GM19452 (cell line): ENCODE data around the gene ZNF750.

Source experiments
- ATAC-seq: cut with Tn5 transposase; IDR thresholded peaks from one replicate; pipeline ENCODE4 v1.9.1; 2021; ENCODE audit not compliant: unreplicated experiment

The ZNF750 gene

GRCh38 chr17:82873521-82873920, 33.7 kb upstream of the ZNF750 start:
- no peak for ATAC-seq

DNA sequence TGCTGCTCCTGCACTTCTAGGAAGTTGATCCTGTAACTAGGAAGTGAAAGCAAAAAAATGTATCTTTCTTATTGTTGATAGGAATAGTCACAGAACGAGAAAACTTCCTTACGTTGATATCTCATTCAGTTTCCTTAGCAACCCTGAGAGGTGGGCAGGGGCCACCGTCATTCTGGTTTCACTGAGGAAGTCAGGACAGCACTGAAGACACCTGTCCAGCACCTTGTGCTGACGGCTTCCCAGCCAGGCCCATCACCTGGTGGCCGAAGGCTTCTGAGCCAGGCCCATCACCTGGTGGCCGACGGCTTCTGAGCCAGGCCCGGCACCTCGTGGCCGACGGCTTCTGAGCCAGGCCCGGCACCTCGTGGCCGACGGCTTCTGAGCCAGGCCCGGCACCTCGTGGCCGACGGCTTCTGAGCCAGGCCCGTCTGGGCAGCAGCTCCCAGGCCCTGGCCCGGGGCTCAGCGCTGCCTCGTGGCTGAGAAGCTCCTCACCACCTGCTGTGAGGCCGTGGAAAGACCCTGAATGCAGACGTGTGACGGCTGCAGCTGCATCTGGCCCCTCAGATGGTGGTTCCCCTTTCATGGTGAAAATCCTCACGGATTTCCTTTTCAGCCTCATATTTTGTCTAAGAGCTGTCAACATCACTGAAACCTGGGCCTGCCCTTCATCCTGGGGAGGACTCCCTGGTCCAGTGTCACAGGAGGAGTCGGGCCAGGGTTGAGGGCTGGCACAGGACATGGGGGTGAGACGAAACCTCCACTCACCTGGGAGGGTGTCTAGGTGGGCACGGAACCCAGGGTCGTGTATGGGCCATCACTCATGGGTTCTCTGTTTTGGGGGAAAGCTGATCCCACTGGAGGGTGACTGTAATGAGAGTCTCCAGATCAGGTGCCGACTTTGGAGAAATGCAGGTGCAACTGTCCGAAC, 33.0 kb upstream of the ZNF750 start:
- ATAC-seq = no peak

GRCh38 chr17:82871776-82872561, 32.1 kb upstream of the ZNF750 start:
- ATAC-seq = no peak

DNA sequence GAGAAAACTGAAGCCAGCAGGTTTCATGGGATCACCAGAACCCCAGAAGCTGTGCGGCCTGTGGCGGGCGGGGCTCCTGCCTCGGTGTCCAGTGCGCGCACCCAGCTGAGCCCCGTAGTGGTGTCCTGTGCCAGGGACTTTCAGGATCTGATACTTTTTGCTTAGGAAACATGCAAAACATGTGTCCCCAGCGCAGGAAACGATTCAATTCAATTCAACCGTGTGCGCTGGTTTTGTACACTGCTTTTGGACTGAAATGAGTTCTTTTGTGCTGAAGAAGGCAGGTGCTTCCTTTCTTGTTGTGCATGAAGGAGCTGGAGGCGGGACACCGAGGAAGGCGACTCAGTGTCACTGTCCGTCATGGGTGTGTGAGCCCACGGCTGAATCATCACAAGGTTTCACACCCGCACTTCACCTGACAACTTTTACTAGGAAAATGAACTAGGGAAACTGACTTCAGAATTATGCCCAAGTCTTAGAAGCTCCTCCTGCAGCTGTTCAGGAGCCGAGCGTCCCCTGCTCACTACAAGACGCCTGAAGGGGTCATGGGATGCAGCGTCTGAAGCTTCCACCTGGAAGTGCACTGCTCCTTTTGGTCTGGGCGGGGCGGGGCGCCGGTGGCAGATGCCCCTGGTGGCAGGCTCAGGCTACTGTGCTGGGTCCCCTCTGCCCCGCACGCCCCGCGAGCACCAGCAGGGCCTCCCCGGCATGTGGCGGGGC, 31.4 kb upstream of the ZNF750 start:
- peak; percentile 76 for ATAC-seq

- ATAC-seq = no peak
Observed at GRCh38 chr17:82870541-82870940, 30.7 kb upstream of the ZNF750 start.

GRCh38 chr17:82870091-82870491, 30.3 kb upstream of the ZNF750 start:
- ATAC-seq = no peak

GRCh38 chr17:82869536-82869935, 29.7 kb upstream of the ZNF750 start:
- ATAC-seq = no peak

DNA sequence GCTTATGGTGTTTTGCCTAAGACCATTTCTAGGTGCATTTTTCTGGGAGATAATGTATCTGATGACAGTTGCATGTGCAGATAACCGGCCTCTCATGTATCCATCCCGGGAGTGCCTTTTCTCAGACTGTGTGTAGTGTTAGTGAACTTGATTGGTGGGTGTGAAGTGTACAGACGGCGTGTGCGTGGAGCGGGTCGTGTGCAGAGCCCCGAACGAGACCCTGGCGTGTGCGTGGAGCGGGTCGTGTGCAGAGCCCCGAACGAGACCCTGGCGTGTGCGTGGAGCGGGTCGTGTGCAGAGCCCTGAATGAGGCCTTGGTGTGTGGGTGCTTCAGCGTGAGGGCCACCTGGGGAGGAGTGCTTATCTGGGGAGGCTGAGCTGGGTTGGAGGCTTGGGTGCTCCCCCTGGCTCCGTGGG, 28.9 kb upstream of the ZNF750 start:
- ATAC-seq = no peak

DNA sequence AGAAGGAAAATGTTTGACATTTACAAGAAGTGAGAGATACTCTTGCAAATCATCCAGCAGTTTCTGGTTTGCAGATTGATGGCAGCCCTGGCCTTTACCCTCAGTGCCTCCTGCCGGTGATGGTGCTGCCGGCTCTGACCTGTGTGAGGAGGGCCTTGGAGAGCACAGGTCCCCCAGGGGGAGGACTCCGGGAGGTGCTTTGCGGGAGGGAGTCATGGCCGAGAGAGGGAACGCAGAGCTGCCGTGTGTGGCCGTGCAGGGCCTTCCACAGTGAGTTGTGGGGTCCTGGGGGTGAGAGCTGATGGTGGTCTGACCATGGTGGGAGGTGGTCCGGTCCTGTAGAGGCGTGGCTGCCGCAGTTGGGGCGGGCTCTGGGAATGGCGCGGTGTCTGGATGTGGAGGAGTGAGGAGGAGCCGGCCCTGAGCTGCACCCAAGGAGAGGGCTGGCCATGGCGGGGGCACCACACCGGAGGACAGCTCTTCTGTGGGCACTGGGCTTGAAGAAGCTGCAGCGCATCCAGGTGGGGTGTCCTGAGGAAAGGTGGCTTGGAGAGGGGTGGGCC, 28.0 kb upstream of the ZNF750 start:
- no peak for ATAC-seq

GRCh38 chr17:82866590-82867191, 26.9 kb upstream of the ZNF750 start:
- no peak for ATAC-seq

DNA sequence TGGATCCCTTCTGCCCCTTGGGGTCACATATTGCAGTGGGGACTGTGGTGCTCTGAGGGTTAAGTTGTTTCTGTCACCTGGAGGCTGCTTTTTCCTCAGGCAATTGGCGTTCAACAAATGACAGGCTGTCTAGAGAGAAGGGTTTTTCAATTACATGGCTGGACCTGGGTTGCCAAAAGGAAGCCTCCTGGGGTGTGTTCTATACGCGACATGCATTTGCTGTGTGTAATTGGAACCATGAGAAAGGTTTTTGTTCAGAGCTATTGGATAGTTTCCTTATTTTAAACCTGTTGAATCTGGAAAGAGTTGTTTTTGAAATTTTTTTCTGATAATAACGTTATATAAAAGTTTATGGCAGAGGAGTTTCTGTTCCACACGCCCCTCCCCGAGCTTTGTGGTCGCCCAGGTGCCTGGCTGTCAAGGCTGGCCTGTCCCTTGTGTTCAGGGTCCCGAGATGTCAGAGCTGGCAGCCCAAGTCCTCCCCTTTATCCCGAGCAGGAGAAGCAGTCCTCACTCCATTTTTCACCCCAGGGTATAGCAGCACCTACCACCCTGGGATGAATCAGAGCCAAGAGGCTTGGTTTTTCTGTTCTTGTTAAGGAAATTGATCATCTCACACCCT, 26.1 kb upstream of the ZNF750 start:
- ATAC-seq = no peak

GRCh38 chr17:82865274-82865673, 25.5 kb upstream of the ZNF750 start:
- no peak for ATAC-seq

DNA sequence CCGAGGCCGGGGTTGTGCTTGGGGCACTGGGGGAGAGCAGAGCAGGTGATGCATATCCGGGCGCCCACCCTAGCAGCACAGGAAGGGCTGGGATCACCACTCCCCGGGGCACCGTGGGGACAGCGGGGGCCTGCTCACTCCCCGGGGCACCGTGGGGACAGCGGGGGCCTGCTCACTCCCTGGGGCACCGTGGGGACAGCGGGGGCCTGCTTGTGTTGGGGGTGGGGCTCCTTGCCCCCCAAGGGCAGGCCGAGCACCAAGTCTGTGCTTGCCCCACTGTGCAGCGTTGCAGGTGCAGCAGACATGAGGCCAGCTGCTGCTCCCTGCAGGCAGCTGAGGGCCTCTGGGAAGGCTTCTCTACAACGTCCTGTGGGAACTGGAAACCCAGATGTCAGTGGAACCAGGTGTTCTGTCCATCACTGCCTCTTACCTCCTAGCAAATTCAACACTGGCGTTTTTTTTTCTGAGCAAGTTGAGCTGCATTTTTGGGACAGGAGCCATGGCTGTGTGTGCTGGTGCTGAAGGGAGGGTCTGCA, 25.0 kb upstream of the ZNF750 start:
- no peak for ATAC-seq

DNA sequence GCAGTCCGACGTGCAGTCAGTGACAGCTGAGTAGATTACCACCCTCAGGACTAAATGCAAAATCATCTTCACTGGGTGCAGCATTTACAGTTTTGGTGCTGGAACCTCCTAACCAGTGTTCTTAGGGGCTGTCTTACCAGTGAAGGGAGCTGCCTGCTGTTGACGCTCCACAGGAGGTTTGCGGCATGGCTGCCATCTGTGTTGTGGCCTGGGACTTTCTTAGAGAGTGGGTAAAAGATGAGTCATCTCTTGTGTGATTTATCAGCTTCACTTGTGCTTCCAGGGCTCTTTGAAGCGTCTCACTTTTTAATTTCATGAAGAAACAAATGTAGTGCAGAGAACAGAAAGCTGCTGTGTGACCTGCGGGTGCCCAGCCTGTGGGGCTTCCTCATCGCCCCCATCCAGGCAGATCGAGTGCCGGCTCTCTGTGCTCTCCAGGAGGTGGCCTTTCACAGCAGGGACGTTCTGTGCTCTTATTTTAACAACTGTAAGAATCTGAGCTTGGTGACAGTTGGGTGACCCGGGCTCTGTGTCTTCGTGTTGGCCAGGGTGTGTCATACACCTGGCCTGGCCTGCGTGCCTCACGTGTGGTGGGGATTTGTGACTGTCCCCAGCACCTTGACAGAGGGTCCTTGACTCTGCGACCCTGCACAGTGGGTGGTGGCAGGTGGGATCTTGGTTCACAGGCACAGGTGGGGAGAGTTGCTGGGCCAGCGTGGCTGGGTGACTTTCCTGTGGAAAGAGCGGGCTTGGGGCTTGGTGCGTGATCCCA, 24.3 kb upstream of the ZNF750 start:
- ATAC-seq = peak; percentile 76

- no peak for ATAC-seq
Observed at GRCh38 chr17:82863383-82863940, 23.6 kb upstream of the ZNF750 start.

- no peak for ATAC-seq
Observed at GRCh38 chr17:82862737-82863382, 23.0 kb upstream of the ZNF750 start.

- ATAC-seq = no peak
Observed at GRCh38 chr17:82862191-82862590, 22.4 kb upstream of the ZNF750 start.

- no peak for ATAC-seq
Observed at GRCh38 chr17:82861393-82861775, 21.6 kb upstream of the ZNF750 start.
